ENCODE measurements around the gene TTLL11.

The TTLL11 gene

DNA sequence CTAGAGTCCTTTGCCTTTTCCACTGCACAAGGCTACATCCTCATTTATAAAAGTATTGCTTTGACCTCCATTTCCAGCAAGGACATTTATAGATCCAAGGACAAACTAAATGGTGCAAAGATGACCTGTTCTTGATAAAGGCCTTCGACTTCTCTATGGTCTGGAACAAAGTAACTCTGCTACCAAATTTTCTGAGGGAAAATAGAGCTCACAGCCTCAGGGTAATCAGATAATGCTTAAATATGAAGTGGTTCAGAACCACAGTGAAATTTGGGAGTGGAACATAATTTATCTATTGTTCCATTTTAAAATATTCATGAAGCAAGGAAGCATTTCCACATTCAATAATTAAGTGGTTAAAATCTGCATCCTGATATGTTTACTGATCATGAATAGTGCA lies 137.5 kb downstream of the TTLL11 start:
- no peak for DNase-seq (ENCODE audit: low read depth)
- no peak overlapping the region for H3K4me3 ChIP-seq (ENCODE audit: low read length)
- TF ChIP-seq, protein P1, sequence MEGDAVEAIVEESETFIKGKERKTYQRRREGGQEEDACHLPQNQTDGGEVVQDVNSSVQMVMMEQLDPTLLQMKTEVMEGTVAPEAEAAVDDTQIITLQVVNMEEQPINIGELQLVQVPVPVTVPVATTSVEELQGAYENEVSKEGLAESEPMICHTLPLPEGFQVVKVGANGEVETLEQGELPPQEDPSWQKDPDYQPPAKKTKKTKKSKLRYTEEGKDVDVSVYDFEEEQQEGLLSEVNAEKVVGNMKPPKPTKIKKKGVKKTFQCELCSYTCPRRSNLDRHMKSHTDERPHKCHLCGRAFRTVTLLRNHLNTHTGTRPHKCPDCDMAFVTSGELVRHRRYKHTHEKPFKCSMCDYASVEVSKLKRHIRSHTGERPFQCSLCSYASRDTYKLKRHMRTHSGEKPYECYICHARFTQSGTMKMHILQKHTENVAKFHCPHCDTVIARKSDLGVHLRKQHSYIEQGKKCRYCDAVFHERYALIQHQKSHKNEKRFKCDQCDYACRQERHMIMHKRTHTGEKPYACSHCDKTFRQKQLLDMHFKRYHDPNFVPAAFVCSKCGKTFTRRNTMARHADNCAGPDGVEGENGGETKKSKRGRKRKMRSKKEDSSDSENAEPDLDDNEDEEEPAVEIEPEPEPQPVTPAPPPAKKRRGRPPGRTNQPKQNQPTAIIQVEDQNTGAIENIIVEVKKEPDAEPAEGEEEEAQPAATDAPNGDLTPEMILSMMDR (conservative IDR thresholded peaks at IDR 0.05; ENCODE audit: low read depth, low read length): no peak

DNA sequence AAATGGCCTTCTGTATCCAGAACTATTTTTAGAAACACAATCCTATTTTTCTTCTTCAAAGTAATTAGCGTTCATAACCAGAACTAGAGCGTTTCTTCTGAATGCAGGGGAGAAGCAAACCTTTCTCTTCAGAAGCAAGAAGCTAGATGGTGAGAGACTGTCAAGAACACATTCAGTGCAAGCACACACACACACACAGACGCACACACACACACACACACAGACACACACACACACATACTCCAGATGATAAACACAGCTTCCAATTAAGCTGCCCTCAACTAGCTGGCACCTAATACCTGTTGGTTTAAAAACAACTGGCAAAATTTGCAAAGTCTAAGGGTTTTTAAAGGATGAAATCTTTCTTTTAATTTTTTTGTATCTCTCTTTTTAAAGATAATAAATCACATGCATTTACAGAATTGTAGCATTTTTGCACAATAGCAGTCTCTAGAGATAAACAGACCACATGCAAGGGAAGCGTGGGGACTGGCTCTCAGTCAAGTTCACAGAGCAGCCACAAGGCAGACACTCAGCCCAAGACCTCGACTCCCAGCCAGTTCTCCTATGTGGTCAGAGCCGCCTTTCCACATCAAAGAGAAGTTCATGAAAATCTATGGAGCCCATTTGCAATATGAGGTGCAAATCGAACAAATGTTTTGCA lies 138.5 kb downstream of the TTLL11 start:
- no peak for DNase-seq (ENCODE audit: low read depth)
- no peak overlapping the region for H3K4me3 ChIP-seq (ENCODE audit: low read length)
- TF ChIP-seq, protein P1 (conservative IDR thresholded peaks at IDR 0.05; ENCODE audit: low read depth, low read length): no peak

DNA sequence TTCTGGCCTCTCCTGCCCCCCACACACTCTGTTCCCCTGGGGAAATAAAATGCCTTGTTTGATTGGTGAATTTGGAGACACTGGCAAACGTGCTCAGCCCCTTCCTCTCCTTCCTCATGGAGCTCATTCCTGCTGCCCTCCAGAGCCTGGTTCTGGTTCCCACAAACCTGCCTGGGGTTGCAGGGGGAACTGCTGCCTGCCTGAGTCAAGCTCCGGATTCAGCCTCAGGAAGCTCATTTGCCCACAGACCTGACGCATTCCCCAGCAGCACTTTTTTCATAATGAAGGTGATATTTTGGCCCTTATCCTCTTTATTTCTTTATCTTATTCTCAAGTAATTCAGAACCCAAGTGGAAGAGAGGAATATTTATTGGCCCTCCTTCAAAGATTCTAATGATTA lies 140.5 kb downstream of the TTLL11 start:
- no peak overlapping the region for H3K4me3 ChIP-seq (ENCODE audit: low read length)
- TF ChIP-seq, protein P1 (conservative IDR thresholded peaks at IDR 0.05; ENCODE audit: low read depth, low read length): no peak
- DNase-seq (ENCODE audit: low read depth): no peak

DNA sequence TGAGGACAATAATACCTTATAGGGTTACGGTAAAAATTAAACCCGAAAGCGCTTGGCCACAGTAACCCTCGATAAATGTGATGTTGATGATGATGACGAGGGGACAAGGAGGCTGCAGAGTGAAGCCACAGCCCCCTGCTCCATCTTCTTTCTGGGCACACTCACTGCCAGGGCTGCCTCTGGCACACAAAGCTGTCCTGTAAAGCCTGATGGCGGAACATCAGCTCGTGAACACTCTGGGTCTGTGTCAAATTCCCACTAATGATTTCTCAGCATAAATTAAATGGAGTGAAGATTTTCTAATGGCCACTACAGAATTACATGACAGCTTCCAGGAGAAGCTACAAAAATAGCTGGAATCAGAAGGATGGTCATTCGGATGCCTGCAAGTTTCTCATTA lies 142.2 kb downstream of the TTLL11 start:
- TF ChIP-seq, protein P1 (conservative IDR thresholded peaks at IDR 0.05; ENCODE audit: low read depth, low read length): no peak
- DNase-seq (ENCODE audit: low read depth): no peak
- H3K4me3 ChIP-seq (ENCODE audit: low read length): no peak overlapping the region

DNA sequence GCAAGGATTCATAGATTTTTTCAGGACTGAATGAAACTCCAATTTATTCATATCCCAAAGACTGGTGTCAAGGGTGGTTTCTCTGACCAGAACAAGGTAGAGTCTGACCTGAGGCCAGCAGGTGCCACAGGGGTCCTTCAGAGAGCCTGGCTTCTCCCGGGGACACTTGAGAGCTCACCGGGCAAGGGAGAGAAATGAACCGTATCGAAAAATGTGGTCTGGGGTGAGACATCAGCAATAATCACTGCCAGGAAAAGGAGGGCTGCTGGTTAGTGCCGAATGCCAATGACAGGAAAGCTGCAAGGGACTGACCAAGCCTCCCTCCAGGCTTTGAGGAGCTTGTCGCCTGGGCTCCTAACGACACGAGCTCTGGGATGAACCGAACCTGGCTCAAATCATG lies 142.7 kb downstream of the TTLL11 start:
- TF ChIP-seq, protein P1 (conservative IDR thresholded peaks at IDR 0.05; ENCODE audit: low read depth, low read length): no peak
- no peak for DNase-seq (ENCODE audit: low read depth)
- H3K4me3 ChIP-seq (ENCODE audit: low read length): no peak overlapping the region

GRCh38 chr9:121949766-121950165 lies 143.3 kb downstream of the TTLL11 start:
- H3K4me3 ChIP-seq (ENCODE audit: low read length): no peak overlapping the region
- DNase-seq (ENCODE audit: low read depth): no peak
- TF ChIP-seq, protein P1 (conservative IDR thresholded peaks at IDR 0.05; ENCODE audit: low read depth, low read length): no peak

- no peak for DNase-seq (ENCODE audit: low read depth)
- TF ChIP-seq, protein P1 (conservative IDR thresholded peaks at IDR 0.05; ENCODE audit: low read depth, low read length): no peak
- H3K4me3 ChIP-seq (ENCODE audit: low read length): no peak overlapping the region
Measured at GRCh38 chr9:121949364-121949763, 143.7 kb downstream of the TTLL11 start.

Measured in retinal pigment epithelial cell (primary cell).